Panc1 (cell line): ENCODE results near the gene PLCB4. TPM values are rescaled to one million over a fixed set of nuclear protein-coding genes. Genes with fewer than 3 reads are reported as not detected.

Source experiments
- ATAC-seq: fragments of 200-7000 bp; cut with Tn5 transposase; 2 replicates; pipeline ENCODE4 v1.9.1; 2020; ENCODE audit warnings: mild to moderate bottlenecking, moderate library complexity
- BruUV-seq: library from RNA; stranded (reverse); fragments of 400-500 nt; replicated peaks from 2 replicates; lab custom pipeline; 2021; lab: Mats Ljungman, UMichigan
- CTCF ChIA-PET: fragments of 300-600 bp; sonication (Branson Sonifier 250); formaldehyde crosslinking; loops from one replicate; lab custom pipeline; 2022; ENCODE audit warnings: antibody characterized with exemption; lab: Charles Lee
- POLR2A ChIA-PET: fragments of 300-600 bp; sonication (Branson Sonifier 250); formaldehyde crosslinking; loops from one replicate; lab custom pipeline; 2022; ENCODE audit warnings: antibody characterized with exemption; lab: Charles Lee
- DNase-seq: peaks from one replicate; pipeline ENCODE4 v3.0.0-alpha.2; 2010; ENCODE audit warnings: low read depth, low spot score
- H3K27ac ChIP-seq: 2 replicates; pipeline ENCODE4 v1.5.1; 2011; ENCODE audit warnings: mild to moderate bottlenecking, low read length, inconsistent platforms
- H3K27me3 ChIP-seq: fragments of 200-500 bp; sonication (Bioruptor generic); 2 replicates; pipeline ENCODE4 v1.6.0; 2014; ENCODE audit warnings: low read length, inconsistent platforms; ENCODE audit not compliant: control insufficient read depth, insufficient read depth
- H3K36me3 ChIP-seq: fragments of 200-500 bp; sonication (Bioruptor generic); 2 replicates; pipeline ENCODE4 v1.5.1; 2014; ENCODE audit warnings: inconsistent platforms, mild to moderate bottlenecking, low read length, moderate library complexity; ENCODE audit not compliant: control insufficient read depth, insufficient read depth
- H3K4me1 ChIP-seq: 2 replicates; pipeline ENCODE4 v1.5.1; 2011; ENCODE audit warnings: inconsistent platforms, mild to moderate bottlenecking, low read length, moderate library complexity; ENCODE audit not compliant: control insufficient read depth, insufficient read depth
- H3K4me3 ChIP-seq, 2 experiments: 2 replicates each; pipeline ENCODE4 v1.5.1; 2011 to 2012; ENCODE audit warnings: low read depth in 2 of 2, low read length in 2 of 2, mild to moderate bottlenecking in 2 of 2, inconsistent platforms in 1 of 2, moderate library complexity in 1 of 2
- H3K9me3 ChIP-seq: fragments of 200-500 bp; sonication (Bioruptor generic); 2 replicates; pipeline ENCODE4 v1.5.1; 2014; ENCODE audit warnings: low read depth, mild to moderate bottlenecking, inconsistent platforms, low read length, moderate library complexity; ENCODE audit not compliant: control insufficient read depth, insufficient read depth
- CTCF ChIP-seq: fragments of 450-650 bp; IDR thresholded peaks from 2 replicates; pipeline ENCODE4 v1.5.1; 2017; ENCODE audit warnings: mild to moderate bottlenecking
- POLR2AphosphoS5 ChIP-seq: IDR thresholded peaks from 2 replicates; pipeline ENCODE4 v1.6.1; 2012; ENCODE audit warnings: mild to moderate bottlenecking, low read depth, low read length, moderate library complexity
- REST ChIP-seq, 2 experiments: IDR thresholded peaks; 2 replicates each; pipeline ENCODE4 v1.6.1; 2011 to 2012; ENCODE audit warnings: low read depth in 2 of 2, control low read depth in 1 of 2, low read length in 1 of 2, mild to moderate bottlenecking in 1 of 2, moderate library complexity in 1 of 2; ENCODE audit not compliant: insufficient read depth in 1 of 2
- SIN3A ChIP-seq: IDR thresholded peaks from 2 replicates; pipeline ENCODE4 v1.6.1; 2012; ENCODE audit warnings: low read depth, mild to moderate bottlenecking, low read length, moderate library complexity, borderline replicate concordance; ENCODE audit not compliant: insufficient read depth
- TCF7L2 ChIP-seq: IDR thresholded peaks from 2 replicates; pipeline ENCODE4 v1.6.1; 2011; ENCODE audit warnings: mild to moderate bottlenecking, low read depth, low read length, inconsistent platforms
- in situ Hi-C: cut with HindIII; loops from 2 replicates; pipeline ENCODE4 v1.10.0; 2016; ENCODE audit warnings: low sequenced_read_pairs, low pct_unique_long_range_greater_than_20kb
- intact Hi-C: fragments of 100-400 bp; cut with micrococcal nuclease; formaldehyde crosslinking; loops from one replicate; pipeline ENCODE4 v1.10.0; 2022; ENCODE audit not compliant: unreplicated experiment
- total RNA-seq: library from RNA; stranded (reverse); gene quantifications from one replicate; pipeline ENCODE4 v1.2.1, GENCODE V29; 2021; ENCODE audit not compliant: unreplicated experiment

Gene PLCB4
- total RNA-seq, 1 experiment from 2014 or later: 1.5 TPM

GRCh38 chr20:9407805-9408421 lies 339.0 kb downstream of the PLCB4 start:
- ATAC-seq: peak; percentile 95
- Histone ChIP-seq H3K9me3 (no peaks in the 10 kb centered on the region), H3K27me3 (no peaks in the 10 kb centered on the region), H3K27ac (no peak overlapping the region), H3K36me3 (no peaks in the 10 kb centered on the region), H3K4me1 (no peaks in the 10 kb centered on the region), H3K4me3 (no peak overlapping the region)
- TF ChIP-seq TCF7L2 (no peak), CTCF (peak; percentile 85), POLR2AphosphoS5 (no peak)
- in situ Hi-C loops (no loop called here), intact Hi-C loops (loop anchor here (1.0 to 10.0 kb wide), 2 partner anchors 202 to 497 kb away; no protein-coding TSS in a partner anchor)
- no TSS peak for BruUV-seq
- peak; percentile 71 for DNase-seq
- ChIA-PET POLR2A (no interaction called here), CTCF (interaction anchor here (0.5 to 2.3 kb wide), 7 partner anchors 11 to 648 kb away, joined by 3 to 27 read pairs (median 4); no protein-coding TSS in a partner anchor)

GRCh38 chr20:9408422-9409300 lies 339.8 kb downstream of the PLCB4 start:
- H3K4me1 ChIP-seq: no peaks in the 10 kb centered on the region
- ATAC-seq: peak; percentile 30; the same call in 1 of the 2 replicates
- in situ Hi-C loops (no loop called here), intact Hi-C loops (loop anchor here (1.0 to 10.0 kb wide), 2 partner anchors 202 to 496 kb away; no protein-coding TSS in a partner anchor)
- CTCF ChIA-PET: interaction anchor here (0.5 to 2.3 kb wide), 8 partner anchors 10 to 649 kb away, joined by 3 to 27 read pairs (median 4); no protein-coding TSS in a partner anchor
- no peaks in the 10 kb centered on the region for H3K9me3 ChIP-seq
- POLR2A ChIA-PET: no interaction called here
- H3K27me3 ChIP-seq: no peaks in the 10 kb centered on the region
- no TSS peak for BruUV-seq
- TF ChIP-seq SIN3A (no peak), CTCF (peak; percentile 51; the same call in 1 of the 2 replicates), POLR2AphosphoS5 (no peak)
- DNase-seq: no peak
- H3K36me3 ChIP-seq: no peaks in the 10 kb centered on the region
- H3K27ac ChIP-seq: no peak overlapping the region
- H3K4me3 ChIP-seq: no peak overlapping the region

GRCh38 chr20:9409352-9409751 lies 340.5 kb downstream of the PLCB4 start:
- no peaks in the 10 kb centered on the region for H3K27me3 ChIP-seq
- H3K27ac ChIP-seq: no peak overlapping the region
- POLR2A ChIA-PET: no interaction called here
- no peaks in the 10 kb centered on the region for H3K4me1 ChIP-seq
- BruUV-seq: no TSS peak
- ATAC-seq (no peak), DNase-seq (no peak)
- no peak for TF ChIP-seq CTCF
- no peak for TF ChIP-seq TCF7L2
- no peak for TF ChIP-seq SIN3A
- no peak for TF ChIP-seq REST (IDR thresholded peaks at IDR 0.05; ENCODE audit: insufficient read depth in 1 of 2, low read depth in 2 of 2, low read length in 1 of 2)
- TF ChIP-seq POLR2AphosphoS5: no peak
- no peaks in the 10 kb centered on the region for H3K9me3 ChIP-seq
- intact Hi-C loops: loop anchor here (10.0 kb wide), 1 partner anchor 495 kb away; no protein-coding TSS in a partner anchor
- H3K36me3 ChIP-seq: no peaks in the 10 kb centered on the region
- no peak overlapping the region for H3K4me3 ChIP-seq
- in situ Hi-C loops: no loop called here
- CTCF ChIA-PET: interaction anchor here (0.7 kb wide), 1 partner anchor 252 kb away, joined by 6 read pairs; no protein-coding TSS in a partner anchor
